ENCODE measurements around the gene CASS4. TPM values are rescaled to one million over a fixed set of nuclear protein-coding genes. Genes with fewer than 3 reads are reported as not detected.

CASS4 gene
- total and polyA plus RNA-seq, 4 donors: 0.26 to 1.6 (median 1.1) TPM

- WGBS: 95% methylated on average over 3 of the region's 3 CpGs
- Histone ChIP-seq H3K9ac (ENCODE audit: low read depth in 1 of 2, low read length in 2 of 2) (no peak overlapping the region), H3K9me3 (ENCODE audit: control insufficient read depth in 4 of 4, low read length in 3 of 4) (no peaks in the 10 kb centered on the region), H3K27ac (ENCODE audit: low read depth in 1 of 2, low read length in 2 of 2) (no peak overlapping the region), H3K27me3 (ENCODE audit: control insufficient read depth in 4 of 4, insufficient read depth in 4 of 4, low read length in 3 of 4) (no peaks in the 10 kb centered on the region), H3K36me3 (ENCODE audit: control insufficient read depth in 4 of 4, insufficient read depth in 3 of 4, low read depth in 1 of 4, low read length in 3 of 4) (no peaks in the 10 kb centered on the region), H3K4me1 (ENCODE audit: control insufficient read depth in 4 of 4, insufficient read depth in 4 of 4, low read length in 3 of 4) (no peaks in the 10 kb centered on the region), H3K4me3 (ENCODE audit: low read depth in 1 of 3, low read length in 3 of 3) (no peak overlapping the region)
- TF ChIP-seq HNF4G (IDR thresholded peaks at IDR 0.05) (no peak), SP1 (IDR thresholded peaks at IDR 0.05) (no peak), TAF1 (conservative IDR thresholded peaks at IDR 0.05) (no peak), NR2F2 (IDR thresholded peaks at IDR 0.05) (no peak), MAX (IDR thresholded peaks at IDR 0.05) (no peak)
- no peak for DNase-seq (ENCODE audit: low spot score)
Observed at GRCh38 chr20:56378386-56378785, 33.7 kb upstream of the CASS4 start.

GRCh38 chr20:56380375-56380774 is 31.7 kb upstream of the CASS4 start:
- no peaks in the 10 kb centered on the region for H3K9me3 ChIP-seq (ENCODE audit: control insufficient read depth in 4 of 4, low read length in 3 of 4)
- no peak for DNase-seq (ENCODE audit: low spot score)
- 67% methylated on average over 1 of the region's 1 CpG for WGBS
- H3K27me3 ChIP-seq (ENCODE audit: control insufficient read depth in 4 of 4, insufficient read depth in 4 of 4, low read length in 3 of 4): no peaks in the 10 kb centered on the region
- no peak overlapping the region for H3K9ac ChIP-seq (ENCODE audit: low read depth in 1 of 2, low read length in 2 of 2)
- H3K4me1 ChIP-seq (ENCODE audit: control insufficient read depth in 4 of 4, insufficient read depth in 4 of 4, low read length in 3 of 4): no peaks in the 10 kb centered on the region
- no peaks in the 10 kb centered on the region for H3K36me3 ChIP-seq (ENCODE audit: control insufficient read depth in 4 of 4, insufficient read depth in 3 of 4, low read depth in 1 of 4, low read length in 3 of 4)
- H3K27ac ChIP-seq (ENCODE audit: low read depth in 1 of 2, low read length in 2 of 2): no peak overlapping the region
- no peak for TF ChIP-seq HNF4A (conservative IDR thresholded peaks at IDR 0.05)
- no peak for TF ChIP-seq EGR1 (IDR thresholded peaks at IDR 0.05; ENCODE audit: low read depth in 2 of 2)
- TF ChIP-seq GABPA (IDR thresholded peaks at IDR 0.05 in 1 of 2, conservative IDR thresholded peaks at IDR 0.05 in 1 of 2): no peak
- no peak for TF ChIP-seq ZBTB33 (IDR thresholded peaks at IDR 0.05)
- TF ChIP-seq ATF3 (IDR thresholded peaks at IDR 0.05): no peak
- TF ChIP-seq SP1 (IDR thresholded peaks at IDR 0.05): no peak
- no peak for TF ChIP-seq TAF1 (conservative IDR thresholded peaks at IDR 0.05)
- TF ChIP-seq FOXA2 (IDR thresholded peaks at IDR 0.05): no peak
- no peak for TF ChIP-seq MAX (IDR thresholded peaks at IDR 0.05)
- H3K4me3 ChIP-seq (ENCODE audit: low read depth in 1 of 3, low read length in 3 of 3): no peak overlapping the region

GRCh38 chr20:56381501-56381900 is 30.6 kb upstream of the CASS4 start:
- no peak for DNase-seq (ENCODE audit: low spot score)
- 97% methylated on average over 1 of the region's 1 CpG for WGBS
- Histone ChIP-seq H3K4me3 (ENCODE audit: low read depth in 1 of 3, low read length in 3 of 3) (no peak overlapping the region), H3K9me3 (ENCODE audit: control insufficient read depth in 4 of 4, low read length in 3 of 4) (no peaks in the 10 kb centered on the region), H3K36me3 (ENCODE audit: control insufficient read depth in 4 of 4, insufficient read depth in 3 of 4, low read depth in 1 of 4, low read length in 3 of 4) (peaks cover 0 to 6% (median 1%) of the 10 kb centered on the region in 4 donors), H3K27me3 (ENCODE audit: control insufficient read depth in 4 of 4, insufficient read depth in 4 of 4, low read length in 3 of 4) (no peaks in the 10 kb centered on the region), H3K9ac (ENCODE audit: low read depth in 1 of 2, low read length in 2 of 2) (no peak overlapping the region), H3K27ac (ENCODE audit: low read depth in 1 of 2, low read length in 2 of 2) (no peak overlapping the region), H3K4me1 (ENCODE audit: control insufficient read depth in 4 of 4, insufficient read depth in 4 of 4, low read length in 3 of 4) (no peaks in the 10 kb centered on the region)
- no peak for TF ChIP-seq MAX (IDR thresholded peaks at IDR 0.05)
